GM11168 (cell line): Measurements from ENCODE around the gene SPEF1.

Experiments used
- in situ Hi-C: fragments of 300-500 bp; cut with MboI; formaldehyde crosslinking; loops from one replicate; pipeline ENCODE4 v1.12.0; 2022; ENCODE audit warnings: low sequenced_read_pairs; ENCODE audit not compliant: unreplicated experiment

Gene SPEF1

DNA sequence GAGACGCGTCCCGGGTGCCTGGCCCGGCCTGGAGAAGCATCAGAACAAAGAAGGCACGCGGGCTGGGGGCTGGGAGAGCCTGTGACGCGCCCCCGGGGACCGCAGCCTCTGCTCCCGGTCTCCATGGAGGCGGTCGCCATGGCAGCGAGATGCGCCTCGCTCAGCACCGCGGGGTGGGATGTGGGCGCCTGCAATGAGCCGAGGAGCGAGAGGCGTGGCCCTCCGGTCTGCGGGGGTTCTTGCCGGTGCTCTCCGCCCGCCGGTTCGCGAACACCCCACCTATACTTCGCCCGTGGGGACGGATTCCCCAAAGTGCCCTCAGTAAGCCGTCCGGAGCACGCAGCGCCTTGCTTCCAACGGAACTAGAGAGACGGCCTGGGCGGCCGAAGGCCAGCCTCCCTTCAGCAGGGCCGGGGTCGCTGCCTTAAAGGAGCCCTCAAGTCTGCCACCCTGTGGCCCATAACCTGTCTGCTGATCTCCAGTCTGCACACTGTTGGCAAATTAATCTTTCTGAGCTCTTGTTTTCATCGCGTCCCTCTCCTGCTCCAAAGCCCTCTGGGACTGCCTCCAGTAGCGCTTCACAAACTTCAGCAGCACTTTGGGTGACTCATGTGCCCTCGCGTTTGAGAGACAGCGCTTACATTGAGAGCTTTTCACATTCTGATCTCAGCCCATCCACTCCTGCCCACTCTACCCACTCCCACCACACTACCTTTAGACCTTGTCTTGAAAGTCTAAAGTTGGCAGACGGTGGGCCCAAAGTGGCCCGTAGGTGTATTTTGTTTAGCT, 12.7 kb downstream of the SPEF1 start:
- in situ Hi-C loops, result no loop called here

DNA sequence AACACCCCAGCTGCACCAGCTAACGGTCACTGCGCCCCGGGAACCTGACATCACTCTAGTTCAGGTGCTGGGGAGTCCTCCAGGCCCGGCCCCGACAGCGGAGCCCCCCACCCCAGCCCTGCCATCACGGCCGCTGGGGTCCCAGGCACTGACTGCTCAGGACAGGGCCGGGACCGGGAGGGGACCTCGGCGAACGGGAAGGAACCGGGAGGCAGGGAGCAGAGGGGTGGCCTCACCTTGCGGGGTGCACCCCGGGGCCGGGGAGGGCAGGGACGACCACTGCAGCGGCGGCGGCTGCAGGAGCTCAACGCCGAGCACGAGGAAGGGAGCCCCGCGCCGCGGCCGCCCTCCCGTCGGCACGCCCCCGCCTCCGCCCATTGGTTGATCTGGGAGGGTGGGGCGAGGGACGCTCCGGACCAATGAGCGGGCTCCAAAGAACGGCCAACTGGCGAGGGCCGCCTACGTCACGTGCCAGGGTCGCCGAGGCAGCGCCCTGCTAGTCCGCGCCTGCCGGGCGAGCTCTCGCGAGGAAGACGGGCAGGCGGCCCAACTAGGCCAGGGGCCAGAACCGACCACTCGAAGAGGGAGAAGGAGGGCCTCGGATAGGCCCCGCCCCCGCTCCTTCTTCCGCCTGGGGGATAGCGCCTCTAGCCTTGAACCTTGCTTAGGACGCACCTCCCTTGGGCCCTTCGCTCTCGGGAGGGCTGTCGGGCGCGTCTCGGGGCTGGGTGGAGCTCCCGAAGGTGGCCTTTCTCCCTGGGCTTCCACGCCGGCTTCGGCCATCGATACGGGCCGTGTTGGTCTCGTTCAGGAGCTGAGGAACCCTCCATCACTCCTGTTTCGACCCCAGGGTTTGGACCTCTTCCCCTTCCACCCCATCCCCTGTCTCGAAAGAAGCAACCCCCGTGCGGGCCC, 13.6 kb downstream of the SPEF1 start, which contains the start of gene ADISSP:
TSS of gene ADISSP (minus strand) at position 327 of the 915 bp plus-strand sequence. CDS start 7,653 bp downstream, outside the sequence.
- in situ Hi-C loops, result no loop called here

DNA sequence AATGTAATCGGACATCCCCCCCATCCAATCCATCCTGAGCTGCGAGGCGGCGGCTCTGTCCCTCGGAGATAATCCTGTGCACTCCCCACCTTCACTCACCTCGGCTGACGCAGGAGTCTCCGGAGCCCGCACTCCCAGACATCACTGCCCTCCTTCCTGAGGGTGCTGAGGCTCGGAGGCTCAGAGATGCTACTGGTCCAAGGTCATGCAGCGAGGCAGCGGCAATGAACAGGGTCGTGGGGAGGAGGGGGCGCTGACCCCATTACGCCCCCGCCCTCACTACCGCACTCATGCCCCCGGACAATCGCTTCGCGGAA, 14.2 kb downstream of the SPEF1 start:
- in situ Hi-C loops, result no loop called here

DNA sequence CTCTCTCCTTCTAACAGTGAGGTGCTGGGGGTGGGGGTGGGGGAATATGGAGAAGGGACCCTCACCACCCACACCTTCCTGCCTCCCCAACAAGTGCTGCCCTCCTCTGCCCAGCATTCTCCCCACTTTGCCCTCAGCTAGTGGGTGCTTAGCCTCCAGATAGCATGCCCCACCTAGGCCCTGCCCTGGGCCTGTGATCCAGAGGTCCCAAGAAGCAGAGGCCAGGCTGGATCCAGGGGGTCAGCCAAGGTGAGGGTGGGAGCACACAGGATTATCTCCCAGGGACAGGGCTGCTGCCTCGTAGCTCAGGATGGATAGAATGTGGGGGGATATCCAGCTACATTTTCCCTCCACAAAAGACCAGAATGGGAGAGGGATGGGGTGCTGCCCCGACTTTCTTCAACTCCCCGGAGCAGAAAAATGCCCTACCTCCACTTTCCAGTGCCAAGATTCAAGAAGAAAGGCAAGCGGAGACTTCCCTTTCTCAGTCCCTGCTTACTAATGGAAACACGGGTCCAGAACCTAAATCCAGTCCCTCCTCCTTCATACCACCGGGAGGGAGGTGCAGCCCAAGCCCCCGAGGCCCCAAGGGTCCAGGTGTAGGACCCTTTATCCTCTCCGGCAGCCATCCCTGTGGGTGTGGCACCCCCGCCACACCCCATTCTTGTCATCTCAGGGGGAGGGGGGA, 14.7 kb downstream of the SPEF1 start:
- in situ Hi-C loops, result no loop called here

DNA sequence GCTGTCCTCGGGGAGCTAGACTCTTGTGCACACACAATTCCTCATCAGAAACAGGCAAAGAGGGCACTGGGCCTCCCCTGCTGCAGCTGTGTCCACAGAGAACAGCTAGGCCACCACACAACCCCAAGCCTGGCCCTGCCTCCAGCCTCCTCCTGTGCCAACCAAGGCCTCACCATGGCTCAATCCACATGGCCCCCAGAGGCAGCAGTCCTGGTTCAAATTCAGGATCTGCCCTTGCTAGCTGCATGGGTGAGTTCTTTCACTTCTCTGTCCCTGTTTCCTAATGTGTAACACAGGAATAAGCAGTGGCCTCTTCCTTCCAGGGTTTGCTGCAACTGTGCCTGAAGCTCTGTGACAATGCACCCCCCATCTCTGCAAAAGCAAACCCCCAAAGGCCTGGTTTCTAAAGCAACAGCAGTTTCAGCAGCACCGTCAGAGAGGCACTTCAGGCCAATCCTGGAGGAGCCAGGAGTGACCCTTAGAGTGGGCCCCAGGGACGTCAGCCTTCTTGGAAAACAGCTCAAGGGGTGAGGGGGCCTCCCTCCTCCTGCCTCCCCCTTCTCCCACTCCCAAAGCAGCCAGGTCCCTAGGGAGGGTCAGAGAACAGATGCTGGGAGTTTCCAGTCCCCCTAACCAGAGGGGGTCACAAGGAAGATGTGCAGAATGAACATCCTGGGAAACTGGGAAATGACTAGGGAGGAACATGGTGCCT, 15.9 kb downstream of the SPEF1 start:
- in situ Hi-C loops, result no loop called here

DNA sequence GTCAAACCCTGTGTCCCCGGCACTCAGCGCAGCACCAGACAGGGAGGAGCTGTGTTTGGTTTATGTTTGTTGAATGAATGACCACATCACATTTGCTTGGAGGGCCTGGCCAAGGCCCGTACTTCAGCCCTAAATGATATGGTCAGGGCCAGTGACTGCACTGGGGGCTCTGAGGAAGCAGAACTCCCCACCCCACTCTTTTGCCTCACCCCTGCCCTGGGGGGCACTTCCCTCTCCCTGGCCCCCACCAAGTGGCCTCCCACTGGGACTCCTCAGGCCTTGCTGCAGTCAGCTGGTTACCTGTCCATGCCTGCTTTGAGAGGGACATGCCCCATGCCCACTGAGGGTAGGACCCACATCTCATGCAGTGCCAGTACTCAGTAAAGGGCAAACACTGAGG, 16.6 kb downstream of the SPEF1 start:
- in situ Hi-C loops, result no loop called here

DNA sequence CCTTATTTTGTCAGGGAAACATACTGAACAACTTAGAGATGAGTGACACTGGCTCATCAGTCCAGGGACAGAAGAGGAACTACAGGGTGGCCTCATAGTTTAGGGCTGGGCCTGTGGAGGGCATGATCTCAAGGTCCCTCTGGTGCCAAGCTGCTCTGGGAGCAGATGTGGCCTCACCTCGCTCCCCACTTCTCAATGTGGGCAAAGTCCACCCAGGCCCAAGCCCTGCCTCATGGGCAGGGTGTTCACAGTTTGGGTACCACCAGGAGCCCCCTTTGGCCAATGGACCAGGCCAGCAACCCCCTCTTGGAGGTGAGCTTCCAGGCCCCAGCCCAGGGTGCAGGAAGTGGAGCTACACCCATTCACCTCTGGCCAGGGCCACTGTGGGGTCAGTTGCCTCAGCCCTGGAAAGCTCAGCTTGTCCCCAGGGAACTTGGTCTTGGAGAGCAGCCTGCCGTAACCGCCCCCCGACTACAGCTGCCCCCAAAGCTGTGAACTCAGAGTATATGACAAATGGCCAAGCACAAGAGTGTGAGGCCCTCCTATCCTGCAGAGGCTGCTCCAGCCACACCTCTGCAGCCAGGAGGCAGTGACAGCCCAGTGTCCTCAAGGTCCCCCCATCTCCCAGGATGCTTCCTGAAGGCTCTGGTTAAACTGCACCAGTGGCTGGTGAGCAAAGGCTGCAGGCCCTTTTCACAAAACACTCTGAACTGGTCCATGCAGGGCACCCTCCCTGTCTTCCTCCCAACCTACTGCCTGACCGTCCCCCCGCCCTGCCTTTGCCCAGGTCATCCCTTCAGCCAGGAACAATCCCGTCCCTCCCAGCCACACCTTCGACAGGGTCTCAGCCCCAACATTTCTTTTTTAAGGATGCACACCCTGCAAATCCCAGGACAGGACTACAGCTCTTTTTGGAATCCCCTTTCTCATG, 17.3 kb downstream of the SPEF1 start:
- in situ Hi-C loops, result no loop called here

DNA sequence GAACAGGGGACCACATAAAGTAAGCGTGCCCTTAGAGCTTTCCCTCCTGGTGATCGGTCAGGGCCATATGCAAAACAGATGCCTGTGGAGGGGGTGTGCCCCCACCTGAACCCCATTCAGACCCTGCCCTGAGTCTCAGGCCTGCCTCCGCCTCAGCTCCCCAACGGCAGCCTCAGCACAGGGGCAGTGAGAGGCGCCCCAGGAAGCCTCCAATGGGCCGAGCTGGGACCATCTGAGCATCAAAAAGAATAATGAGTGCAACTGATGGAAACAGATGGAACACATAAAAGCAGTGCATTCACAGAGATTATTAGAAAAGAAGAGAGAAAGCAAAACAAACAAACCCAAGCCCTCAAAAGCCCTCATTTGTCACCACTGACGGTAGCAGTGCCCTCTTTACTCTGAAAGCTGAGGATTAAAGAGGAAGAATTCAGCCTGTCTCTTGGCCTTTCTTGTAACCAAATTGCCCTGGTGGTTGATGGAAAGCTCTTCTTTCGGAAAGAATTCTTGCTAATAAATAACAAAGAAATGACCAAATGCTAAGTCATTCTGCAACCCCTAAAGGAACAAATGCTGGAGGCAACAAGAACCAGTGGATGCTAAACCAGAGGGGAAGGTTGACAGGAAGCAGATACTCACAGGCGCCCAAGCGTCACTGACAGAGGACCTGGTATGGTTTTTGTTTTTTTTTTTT, 20.4 kb downstream of the SPEF1 start:
- in situ Hi-C loops, result no loop called here

DNA sequence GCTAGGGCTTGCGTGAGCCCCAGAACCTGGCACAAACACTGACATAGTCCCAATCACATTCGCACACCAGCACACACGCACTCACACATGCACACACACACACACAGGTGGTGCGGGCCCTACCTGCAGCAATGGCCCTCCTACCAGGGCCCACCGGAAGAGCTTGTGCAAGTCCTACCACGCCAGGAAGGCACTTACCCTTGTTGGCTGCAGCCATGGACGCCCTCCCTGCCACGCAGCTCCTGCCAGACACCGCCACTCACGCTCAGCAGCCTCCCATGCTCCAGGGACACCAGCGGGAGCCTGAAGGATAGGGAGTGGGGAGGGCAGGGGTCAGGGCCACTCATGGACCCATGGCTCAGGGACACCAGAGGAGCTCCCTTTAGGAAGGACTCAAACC, 21.4 kb downstream of the SPEF1 start:
- in situ Hi-C loops, result no loop called here

DNA sequence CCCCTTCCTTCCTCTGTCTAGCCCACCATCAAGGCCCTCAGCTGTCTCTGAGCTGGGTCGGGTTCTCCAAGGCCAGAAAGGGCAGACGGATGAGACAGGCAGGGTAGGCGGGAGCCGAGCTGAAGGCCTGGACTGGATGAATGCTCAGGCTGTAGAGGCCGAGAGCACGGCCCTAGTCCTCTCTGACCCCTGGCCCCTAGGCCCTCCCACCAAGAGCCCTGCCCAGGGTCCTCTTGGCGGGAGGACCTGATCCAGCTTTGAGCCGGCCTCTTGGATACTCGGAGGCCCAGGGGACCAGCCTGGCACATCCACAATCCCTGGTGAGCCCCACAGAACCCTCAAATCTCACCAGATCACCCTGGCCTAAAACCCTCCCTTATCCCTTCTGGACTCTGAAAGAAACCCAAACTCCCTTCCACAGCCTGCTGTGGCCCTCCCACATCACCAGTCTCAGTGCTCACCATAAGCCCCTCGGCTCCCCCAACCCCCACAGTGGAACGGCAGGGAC, 21.9 kb downstream of the SPEF1 start:
- in situ Hi-C loops, result no loop called here

DNA sequence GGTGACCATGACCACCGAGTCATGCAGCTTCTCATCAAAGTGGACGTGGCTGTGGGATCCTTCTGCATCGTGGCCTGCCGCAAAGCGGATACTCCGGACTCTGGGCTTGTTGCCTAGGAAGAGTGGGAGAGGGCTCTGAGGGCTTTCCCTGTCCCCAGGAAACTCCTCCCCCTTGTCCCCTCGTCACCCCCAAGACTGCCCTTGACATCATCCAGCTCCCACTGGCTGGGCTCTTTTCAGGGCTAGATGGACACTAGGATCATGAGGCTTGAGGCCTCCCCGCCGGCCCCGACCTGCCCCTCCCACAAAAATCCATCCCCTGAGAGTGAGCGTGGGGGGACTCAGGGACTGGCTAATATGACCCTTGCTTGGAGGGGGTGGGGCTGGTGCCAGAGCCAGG, 22.7 kb downstream of the SPEF1 start:
- in situ Hi-C loops, result no loop called here

DNA sequence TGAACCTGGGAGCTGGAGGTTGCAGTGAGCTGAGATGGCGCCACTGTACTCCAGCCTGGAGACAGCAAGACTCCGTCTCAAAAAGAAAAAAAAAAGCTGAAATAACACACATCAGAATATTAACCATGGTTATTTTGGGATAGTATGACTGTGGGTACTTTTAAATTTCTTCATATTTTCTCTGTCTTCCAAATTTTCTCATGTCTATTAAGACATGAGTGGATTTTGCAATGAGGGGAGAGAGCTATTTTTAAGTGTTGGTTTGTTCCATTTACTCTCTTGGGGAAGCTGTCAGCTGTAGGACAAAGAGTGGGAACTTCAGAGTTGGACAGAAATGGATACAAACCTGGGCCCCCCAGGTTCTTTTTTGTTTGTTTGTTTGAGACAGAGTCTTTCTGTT, 24.0 kb downstream of the SPEF1 start:
- in situ Hi-C loops, result no loop called here

DNA sequence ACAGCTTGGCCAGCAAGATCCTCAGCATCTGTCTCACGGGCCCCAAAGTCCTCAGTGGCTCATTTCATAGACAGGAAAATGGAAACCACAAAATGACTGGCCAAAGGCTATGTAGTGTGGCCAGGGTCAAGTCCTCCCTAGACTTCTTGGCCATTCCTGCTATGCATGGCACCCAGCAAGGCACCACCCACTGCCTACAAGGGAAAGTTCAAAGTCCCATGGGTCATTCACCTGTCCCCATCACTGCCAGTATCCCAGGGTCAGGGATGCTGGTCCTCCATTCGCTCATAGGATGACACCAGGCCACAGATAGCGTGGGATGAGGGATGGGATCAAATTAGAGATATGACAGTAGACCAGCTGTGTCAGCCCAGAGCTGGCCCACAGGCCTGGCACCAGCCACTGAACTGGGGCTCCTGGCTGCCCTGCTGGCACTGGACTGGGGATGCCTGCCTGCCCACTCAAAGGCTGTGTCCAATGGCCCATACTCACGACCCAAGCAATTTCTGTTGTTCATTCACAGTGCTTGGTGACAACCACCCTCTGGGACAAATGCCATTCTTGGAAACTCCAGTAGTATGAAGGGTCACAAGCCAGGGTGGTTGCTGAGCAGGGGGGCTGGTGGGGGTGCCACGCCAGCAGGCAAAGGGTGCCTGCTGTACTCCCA, 25.3 kb downstream of the SPEF1 start:
- in situ Hi-C loops, result no loop called here

DNA sequence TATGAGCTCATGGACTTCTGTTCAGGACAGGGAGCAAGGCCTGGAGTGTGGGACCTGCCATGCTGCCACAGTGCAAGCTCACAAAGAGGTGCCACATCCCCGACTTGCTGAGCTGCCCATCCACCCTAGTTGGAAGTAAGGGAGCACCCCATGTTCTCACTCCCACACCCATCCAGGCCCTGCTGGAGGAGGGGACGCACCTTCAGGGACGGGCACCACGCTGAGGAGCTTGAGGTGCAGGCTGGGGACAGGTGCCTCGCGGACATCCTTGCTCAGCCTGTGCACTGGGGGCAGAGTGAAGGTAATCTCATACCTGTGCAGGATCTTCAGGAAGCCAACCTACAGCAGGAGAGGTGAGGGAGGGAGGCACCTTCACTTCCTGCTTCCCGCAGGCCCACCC, 26.0 kb downstream of the SPEF1 start:
- in situ Hi-C loops, result no loop called here

DNA sequence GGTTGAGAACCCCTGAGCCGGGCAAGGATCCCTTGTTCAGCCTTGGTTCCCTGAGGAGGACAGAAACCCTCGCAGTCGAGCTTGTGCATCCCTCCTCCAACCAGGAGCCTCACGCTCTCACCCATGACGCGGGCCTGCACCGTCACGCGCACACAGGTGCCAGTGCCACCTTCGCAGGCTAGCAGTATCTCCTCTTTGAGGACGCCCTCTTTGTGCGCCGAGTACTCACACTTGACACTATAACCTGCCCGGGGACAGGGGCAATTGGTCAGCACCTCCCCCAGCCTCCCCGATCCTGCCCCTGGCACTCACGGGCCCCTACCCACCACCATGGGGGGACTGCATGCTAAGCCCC, 27.0 kb downstream of the SPEF1 start:
- in situ Hi-C loops, result no loop called here

DNA sequence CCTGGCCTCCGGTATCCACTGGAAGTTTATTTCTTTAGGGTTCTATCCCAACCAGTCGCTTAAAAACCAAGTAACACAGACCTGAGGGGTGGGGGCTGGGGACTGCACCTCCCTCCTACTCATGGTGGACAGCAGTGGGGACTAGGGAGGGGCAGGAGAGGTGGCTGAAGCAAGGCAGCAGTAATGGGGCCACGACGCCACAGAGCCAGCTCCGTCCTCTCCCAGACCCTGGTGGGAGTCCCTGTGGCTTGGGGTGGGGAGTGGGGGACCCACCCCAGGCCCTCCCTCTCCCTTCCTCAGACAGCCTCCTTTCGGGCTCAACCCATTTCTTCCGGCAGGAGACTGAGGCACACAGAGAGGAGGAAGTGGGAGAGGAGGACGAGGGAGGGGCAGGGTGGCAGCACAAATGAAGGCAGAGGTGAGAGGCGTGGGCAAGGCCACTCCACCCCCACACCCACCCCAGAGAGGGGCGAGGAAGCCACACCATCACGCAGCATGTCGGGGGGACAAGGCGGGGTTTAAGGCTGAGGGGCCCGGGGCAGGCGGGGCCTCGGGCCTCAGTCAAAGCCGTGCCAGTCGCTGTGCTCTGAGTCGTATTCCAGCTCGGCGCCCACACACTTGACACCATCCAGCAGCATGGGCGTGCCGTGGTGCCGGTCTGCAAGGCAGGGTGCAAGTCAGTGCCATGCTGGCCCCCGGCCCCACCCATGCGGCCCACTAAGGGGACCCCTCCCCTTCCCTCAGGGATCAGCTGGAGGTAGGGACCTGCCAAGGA, 27.6 kb downstream of the SPEF1 start:
- in situ Hi-C loops, result no loop called here

DNA sequence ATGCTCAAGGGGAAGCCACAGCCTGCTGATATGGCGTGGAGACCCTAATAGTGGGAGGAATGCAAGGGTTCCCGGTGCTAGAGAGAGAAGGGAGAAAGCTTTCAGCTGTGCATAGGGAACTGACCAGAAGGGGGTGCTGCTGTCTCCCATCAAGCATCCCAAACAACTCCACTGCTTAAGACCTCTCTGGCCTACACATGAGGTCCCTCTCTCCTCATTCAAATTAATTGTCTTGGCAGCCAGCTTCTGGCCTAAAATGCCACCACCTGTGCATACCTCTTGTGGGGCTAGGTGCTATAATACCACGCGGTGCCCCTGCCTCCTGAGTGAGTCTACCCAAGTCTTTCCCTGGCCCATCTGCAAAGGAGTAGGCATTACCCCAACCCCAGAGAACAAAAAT, 28.1 kb downstream of the SPEF1 start:
- in situ Hi-C loops, result no loop called here
